Urinary bladder (tissue), 4 donors: ENCODE results near the gene CLIC1. TPM values are rescaled to one million over a fixed set of nuclear protein-coding genes. Genes with fewer than 3 reads are reported as not detected.

Source experiments
- DNase-seq: peaks from one replicate; pipeline ENCODE4 v3.0.0-alpha.2; 2015; ENCODE audit errors: extremely low spot score
- H3K27ac ChIP-seq: one replicate; pipeline ENCODE4 v1.5.1; 2013; ENCODE audit warnings: low read depth, mild to moderate bottlenecking, moderate library complexity
- H3K36me3 ChIP-seq: one replicate; pipeline ENCODE4 v1.6.1; 2013; ENCODE audit warnings: mild to moderate bottlenecking, moderate library complexity; ENCODE audit not compliant: insufficient read depth
- H3K4me1 ChIP-seq: one replicate; pipeline ENCODE4 v1.6.1; 2013; ENCODE audit warnings: mild to moderate bottlenecking, moderate library complexity; ENCODE audit not compliant: insufficient read depth
- H3K4me3 ChIP-seq: one replicate; pipeline ENCODE4 v1.5.1; 2013; ENCODE audit warnings: low read depth, low read length
- WGBS: extraction: QIAGEN DNeasy Blood & Tissue Kit; methylation state at CpG from one replicate; pipeline ENCODE4 v1.1.7; 2013; 5-methylcytosine and 5-hydroxymethylcytosine counted together
- polyA plus RNA-seq: library from polyadenylated mRNA; stranded (reverse); fragments of 200-250 nt; gene quantifications from one replicate; pipeline ENCODE4 v1.2.3, GENCODE V29; 2013
- total RNA-seq: library from RNA; depleted of rRNA; stranded (reverse); fragments of >200 nt; gene quantifications from one replicate; pipeline ENCODE4 v1.2.3, GENCODE V29; 2014
- donor health status: healthy with polysubstance abuse.
- donor health status: healthy.

The CLIC1 gene
- total and polyA plus RNA-seq, 2 donors, result 200 to 303 TPM

DNA sequence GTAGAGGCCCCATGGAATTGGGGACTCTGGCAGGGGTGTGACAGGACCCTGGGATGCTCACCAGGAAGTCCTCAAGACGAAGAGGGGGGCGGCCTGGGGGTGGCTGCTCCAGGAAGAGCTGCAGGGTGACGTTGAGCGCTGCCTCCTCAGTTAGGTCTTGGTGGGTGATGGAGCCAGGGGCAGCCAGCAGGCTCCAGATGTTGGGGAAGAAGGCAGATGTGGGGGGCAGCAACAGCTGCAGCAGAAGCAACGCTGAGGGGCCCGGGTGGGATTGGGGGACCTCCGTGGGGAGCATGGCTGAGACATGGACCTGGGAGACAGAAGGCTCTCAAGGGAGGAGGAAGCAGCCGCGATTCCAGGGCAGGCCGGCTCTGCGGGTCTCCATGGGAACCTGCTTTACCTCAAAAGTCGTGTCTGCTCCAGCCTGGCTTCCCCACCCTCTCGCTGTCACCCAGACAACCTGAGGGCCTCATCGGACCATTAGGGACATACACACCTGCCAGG lies 40.2 kb upstream of the CLIC1 start:
- no peak for DNase-seq
- Histone ChIP-seq H3K27ac (no peak overlapping the region), H3K4me1 (no peaks in the 10 kb centered on the region), H3K36me3 (no peaks in the 10 kb centered on the region), H3K4me3 (no peak overlapping the region)
- WGBS, result 38% methylated on average over 14 of the region's 14 CpGs

DNA sequence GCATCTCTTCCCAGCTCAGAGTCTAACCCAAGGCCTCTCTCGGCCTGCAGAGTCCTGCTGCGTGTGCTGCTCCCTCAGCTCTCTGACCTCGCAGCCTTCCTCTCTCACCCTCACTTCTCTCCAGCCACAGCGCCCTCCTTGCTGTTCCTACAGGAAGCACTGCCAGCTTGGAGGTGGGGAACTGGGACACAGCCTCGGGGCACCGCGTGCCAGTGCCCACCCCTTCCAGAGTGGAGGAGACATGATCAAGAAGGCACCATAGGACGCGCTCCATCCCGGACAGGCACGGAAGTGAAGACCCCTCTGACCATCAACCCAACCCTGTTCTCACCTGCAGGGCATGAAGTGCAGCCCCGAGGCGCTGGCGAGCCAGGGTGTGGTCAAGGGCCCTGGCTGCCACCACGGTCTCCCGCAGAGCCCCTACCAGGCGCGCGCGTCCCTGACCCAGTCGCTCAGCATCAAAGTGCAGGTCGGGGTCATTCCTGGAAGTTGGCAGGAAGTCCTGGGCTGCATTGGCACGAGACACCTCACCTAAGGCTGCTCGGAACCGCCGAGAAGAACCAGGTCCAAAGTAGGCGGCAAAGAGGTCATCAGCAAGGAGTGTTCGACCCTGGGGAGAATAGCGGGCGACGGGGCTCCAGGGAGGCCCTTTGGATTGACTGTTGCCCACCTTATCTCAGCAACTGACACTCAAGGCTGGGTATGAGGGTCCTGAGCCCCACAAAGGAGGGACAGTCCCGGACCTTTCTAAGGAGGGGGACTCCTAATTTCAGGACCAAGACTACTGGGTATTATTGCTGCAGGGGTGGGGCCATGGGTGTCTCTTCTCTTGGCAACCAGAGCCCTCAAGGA lies 39.5 kb upstream of the CLIC1 start:
- Histone ChIP-seq H3K36me3 (no peaks in the 10 kb centered on the region), H3K27ac (no peak overlapping the region), H3K4me3 (no peak overlapping the region), H3K4me1 (no peaks in the 10 kb centered on the region)
- 91% methylated on average over 32 of the region's 32 CpGs for WGBS
- DNase-seq, result no peak

DNA sequence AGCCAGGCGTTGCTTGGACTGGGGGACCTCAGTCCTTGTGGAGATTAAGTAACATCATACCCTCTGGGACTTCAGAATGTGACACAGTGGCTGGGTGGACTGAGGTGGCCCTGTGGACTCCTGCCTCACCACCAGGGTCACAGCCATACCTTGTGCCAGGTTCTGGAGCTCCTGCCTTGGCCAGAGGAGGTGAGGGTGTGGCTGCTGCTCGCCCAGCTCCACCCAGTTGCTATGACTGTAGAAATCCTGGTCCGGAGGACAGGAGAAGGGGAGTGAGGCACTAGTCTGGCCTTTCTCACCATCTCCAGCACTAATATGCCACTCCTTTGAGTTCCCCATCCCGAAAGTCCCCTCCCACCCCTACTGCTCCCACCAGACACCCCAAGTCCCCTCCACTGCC lies 38.9 kb upstream of the CLIC1 start:
- no peaks in the 10 kb centered on the region for H3K36me3 ChIP-seq
- DNase-seq, result no peak
- no peak overlapping the region for H3K4me3 ChIP-seq
- WGBS, result 86% methylated on average over 4 of the region's 4 CpGs
- no peaks in the 10 kb centered on the region for H3K4me1 ChIP-seq
- no peak overlapping the region for H3K27ac ChIP-seq

DNA sequence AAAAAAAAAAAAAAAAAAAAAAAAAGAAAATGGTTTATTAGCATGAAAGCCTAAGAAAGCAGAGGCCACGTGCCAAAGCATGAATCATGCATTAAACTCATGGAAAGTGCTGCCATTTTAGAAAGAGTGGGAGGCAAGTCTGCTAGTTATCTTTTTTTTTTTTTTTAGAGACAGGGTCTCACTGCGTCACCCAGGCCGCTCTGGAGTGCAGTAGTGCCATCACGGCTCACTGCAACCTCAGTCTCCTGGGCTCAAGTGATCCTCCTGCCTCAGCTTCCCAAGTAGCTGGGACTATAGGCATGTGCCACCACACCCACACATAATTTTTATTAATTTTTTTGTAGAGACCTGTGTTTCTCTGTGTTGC lies 35.6 kb upstream of the CLIC1 start:
- H3K4me1 ChIP-seq, result no peaks in the 10 kb centered on the region
- DNase-seq, result no peak
- 63% methylated on average over 4 of the region's 4 CpGs for WGBS
- H3K36me3 ChIP-seq, result no peaks in the 10 kb centered on the region
- H3K27ac ChIP-seq, result no peak overlapping the region
- no peak overlapping the region for H3K4me3 ChIP-seq

DNA sequence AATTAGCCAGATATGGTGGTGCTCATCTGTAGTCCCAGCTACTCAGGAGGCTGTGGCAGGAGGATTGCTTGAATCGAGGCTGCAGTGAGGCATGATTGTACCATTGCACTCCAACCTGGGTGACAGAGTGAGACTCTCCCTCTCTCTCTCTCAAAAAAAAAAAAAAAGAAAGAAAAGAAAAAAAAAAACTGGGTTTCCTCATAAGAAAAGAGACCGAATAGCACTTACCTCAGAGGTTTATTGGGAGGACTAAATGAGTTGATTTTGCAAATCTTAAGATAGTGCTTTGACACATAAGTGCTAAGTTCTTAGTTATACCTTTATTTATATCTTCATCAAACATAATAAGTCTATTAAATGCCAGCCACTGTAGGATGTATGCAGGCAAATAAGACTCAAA lies 34.5 kb upstream of the CLIC1 start:
- WGBS, result 88% methylated on average over 2 of the region's 2 CpGs
- DNase-seq, result no peak

DNA sequence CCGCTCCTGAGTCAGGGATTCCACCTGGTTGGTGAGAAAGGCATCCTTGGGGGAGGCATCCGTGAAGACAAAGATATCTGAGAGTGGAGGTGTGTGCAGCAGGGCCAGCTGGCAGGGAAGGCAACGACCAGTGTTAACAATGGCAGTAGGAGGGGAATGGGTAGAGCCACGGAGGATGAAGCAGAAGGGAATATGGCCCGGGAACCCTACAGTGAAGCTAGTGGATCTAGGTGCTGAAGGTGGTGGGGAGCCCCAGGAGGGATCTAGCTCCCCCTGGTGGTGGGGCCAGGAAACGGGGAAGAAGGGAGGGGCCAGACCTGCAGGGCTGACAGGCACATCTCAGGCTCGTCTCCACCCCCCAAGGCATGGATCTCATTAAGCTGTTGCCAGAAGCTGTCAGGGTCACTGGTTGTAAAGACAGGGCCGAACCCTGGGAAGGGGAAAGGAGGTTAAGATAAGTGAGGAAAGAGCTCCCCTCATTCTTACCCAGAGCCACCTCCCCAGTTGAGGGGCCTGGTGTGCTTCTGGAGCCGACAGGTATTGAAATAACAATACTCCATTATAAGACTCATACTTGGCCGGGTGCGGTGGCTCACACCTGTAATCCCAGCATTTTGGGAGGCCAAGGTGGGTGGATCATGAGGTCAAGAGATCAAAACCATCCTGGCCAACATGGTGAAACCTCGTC lies 33.5 kb upstream of the CLIC1 start:
- WGBS, result 57% methylated on average over 12 of the region's 12 CpGs
- no peak overlapping the region for H3K4me3 ChIP-seq
- no peaks in the 10 kb centered on the region for H3K4me1 ChIP-seq
- DNase-seq, result no peak
- no peak overlapping the region for H3K27ac ChIP-seq
- no peaks in the 10 kb centered on the region for H3K36me3 ChIP-seq

More for the DNA sequence above, 34.5 kb upstream of the CLIC1 start:
- H3K27ac ChIP-seq, result no peak overlapping the region
- no peak overlapping the region for H3K4me3 ChIP-seq
- no peaks in the 10 kb centered on the region for H3K36me3 ChIP-seq
- H3K4me1 ChIP-seq, result no peaks in the 10 kb centered on the region

DNA sequence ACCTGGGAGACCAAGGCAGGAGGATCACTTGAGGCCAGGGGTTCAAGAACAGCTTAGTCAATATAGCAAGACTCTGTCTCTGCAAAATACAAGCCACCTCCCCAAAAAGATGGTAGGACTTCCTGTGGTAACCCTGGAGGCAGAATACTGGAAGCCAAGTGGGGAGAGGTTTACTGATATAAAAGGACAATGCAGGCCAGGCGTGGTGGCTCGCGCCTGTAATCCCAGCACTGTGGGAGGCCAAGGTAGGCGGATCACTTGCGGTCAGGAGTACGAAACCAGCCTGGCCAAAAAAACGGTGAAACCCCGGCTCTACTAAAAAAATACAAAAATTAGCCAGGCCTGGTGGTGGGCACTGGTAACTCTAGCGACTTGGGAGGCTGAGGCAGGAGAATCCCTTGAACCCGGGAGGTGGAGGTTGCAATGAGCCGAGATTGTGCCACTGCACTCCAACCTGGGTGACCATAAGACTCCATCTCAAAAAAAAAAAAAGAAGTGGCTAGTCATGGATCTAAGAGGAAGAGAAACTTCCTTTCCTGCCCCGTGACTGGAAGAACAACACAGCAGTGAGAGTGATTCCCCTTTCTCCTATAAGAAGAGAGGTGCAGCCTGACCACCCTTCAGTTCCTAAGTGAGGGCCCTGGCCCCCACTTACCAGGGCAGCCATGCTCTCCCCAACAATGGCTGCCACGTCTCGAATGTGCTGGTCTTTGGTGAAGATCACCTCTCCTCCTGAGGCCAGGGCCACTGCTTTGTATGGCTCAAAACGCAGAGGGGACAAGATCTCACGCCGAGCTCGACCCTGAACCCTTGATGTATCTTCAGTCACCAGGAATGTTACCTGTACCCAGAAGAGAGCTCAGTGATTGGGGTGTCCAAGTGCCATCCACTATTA lies 32.3 kb upstream of the CLIC1 start:
- Histone ChIP-seq H3K36me3 (no peaks in the 10 kb centered on the region), H3K4me3 (no peak overlapping the region), H3K27ac (no peak overlapping the region), H3K4me1 (no peaks in the 10 kb centered on the region)
- DNase-seq, result no peak
- WGBS, result 91% methylated on average over 18 of the region's 18 CpGs

DNA sequence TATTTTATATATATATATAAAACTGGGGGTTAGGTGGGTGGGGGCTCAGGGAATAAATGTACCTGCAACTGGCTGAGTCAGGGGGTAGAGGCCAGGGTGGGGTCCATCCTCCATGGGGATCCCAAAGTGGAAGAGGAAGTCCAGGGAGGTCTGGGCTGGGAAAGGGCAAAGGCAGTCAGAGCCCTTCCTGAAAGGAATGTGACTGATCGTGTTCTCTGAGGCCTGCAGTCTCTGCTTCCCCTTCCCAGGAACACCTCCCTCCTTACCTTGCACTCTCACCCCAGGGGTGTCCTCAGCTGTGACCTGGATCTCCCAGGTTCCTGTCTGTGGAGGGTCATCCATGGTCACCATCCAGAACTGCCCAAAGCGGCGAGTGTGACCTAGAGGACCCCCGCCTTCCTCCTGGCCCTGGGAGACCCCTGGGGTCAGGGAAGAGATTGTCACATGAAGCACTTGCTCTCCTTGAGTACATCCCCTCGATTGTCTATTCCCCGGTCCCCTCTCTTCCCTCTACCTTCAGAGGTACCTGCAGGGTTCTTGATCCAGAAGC lies 30.8 kb upstream of the CLIC1 start:
- Histone ChIP-seq H3K27ac (no peak overlapping the region), H3K4me1 (no peaks in the 10 kb centered on the region), H3K36me3 (no peaks in the 10 kb centered on the region), H3K4me3 (no peak overlapping the region)
- no peak for DNase-seq
- 77% methylated on average over 6 of the region's 6 CpGs for WGBS

DNA sequence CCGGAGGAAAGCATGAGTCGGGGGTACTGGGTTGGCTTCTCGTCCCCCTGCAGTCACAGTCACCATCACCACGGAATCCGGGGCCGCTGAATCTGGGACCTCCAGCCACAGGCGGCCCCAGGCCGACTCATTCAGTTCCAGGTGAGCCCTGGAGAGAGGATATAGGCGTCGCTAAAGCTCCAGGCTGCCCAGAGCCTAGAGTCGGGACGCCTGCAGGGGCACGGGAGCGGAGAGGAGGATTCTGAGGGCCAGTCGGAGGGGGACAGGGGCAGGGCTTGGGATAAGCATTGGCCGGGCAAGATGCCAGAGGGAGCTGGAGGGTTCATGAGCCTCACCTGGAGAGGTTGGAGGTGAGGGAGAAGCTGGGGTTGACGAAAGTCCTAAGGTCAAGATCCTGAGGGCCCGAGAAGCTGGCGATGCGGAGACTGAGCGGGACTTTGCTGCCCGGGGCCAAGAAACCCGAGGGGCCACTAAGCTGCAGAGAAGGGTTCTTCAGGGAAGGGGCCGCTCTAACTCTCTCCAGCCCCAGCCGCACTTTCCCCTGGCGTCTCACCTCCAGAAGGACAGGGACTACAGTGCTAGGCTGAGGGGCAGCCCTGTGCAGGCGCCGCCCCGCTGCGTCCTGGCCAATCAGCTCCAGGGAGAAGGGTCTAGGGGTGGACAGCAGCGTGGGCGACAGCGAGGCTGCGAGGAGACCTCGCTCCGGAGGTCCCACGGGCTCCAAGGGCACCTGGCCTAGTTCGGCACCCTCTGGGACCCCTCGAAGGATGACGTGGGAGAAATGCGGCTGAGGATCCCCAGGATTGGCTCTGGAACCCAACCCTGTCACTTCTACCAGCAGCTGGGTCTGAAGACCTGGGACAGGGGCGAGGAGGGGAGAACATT lies 29.8 kb upstream of the CLIC1 start:
- Histone ChIP-seq H3K4me3 (peak overlapping the region; percentile 2), H3K36me3 (no peaks in the 10 kb centered on the region), H3K4me1 (no peaks in the 10 kb centered on the region), H3K27ac (no peak overlapping the region)
- 32% methylated on average over 42 of the region's 42 CpGs for WGBS
- DNase-seq, result no peak

DNA sequence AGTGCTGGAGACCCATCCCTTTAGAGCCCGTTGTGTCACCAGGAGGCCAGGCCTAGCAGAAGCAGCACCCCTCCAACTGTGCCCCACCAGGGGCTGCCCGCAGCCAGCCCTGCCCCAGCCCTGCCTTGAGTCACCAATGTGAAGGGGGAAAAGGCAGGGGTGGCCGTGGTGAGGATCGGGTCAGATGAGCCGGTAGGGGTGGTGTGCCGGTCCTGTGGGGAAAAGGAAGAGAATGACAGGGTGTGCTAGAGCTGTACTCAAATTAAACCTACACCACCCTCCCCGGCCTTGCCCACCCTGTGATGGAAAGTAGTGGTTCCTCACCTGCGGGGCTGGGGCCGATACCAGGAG lies 29.2 kb upstream of the CLIC1 start:
- Histone ChIP-seq H3K4me1 (no peaks in the 10 kb centered on the region), H3K36me3 (no peaks in the 10 kb centered on the region), H3K4me3 (no peak overlapping the region), H3K27ac (no peak overlapping the region)
- WGBS, result 88% methylated on average over 9 of the region's 9 CpGs
- no peak for DNase-seq

DNA sequence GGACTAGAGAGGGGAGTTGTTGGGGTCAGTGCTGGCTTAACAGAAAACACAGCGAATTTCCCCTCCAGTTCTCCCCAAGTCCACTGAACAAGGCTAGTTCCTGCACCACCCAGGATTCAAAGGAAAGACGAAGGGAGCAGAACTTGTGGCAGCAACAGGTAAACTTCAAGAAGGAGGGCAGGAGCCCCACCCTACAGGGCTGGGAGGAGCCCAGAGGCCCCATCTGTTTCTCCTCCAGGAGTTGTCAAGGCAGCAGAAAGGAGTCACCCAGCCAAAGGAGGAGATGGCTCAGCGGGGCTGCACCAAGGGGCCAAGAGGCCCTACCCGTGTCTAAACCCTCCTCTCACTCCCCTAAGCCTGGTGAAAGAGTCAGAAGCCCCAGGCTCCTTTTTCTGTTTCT lies 27.9 kb upstream of the CLIC1 start:
- H3K4me3 ChIP-seq, result no peak overlapping the region
- WGBS, result 66% methylated on average over 4 of the region's 4 CpGs
- H3K27ac ChIP-seq, result no peak overlapping the region
- no peak for DNase-seq
- no peaks in the 10 kb centered on the region for H3K36me3 ChIP-seq
- no peaks in the 10 kb centered on the region for H3K4me1 ChIP-seq

DNA sequence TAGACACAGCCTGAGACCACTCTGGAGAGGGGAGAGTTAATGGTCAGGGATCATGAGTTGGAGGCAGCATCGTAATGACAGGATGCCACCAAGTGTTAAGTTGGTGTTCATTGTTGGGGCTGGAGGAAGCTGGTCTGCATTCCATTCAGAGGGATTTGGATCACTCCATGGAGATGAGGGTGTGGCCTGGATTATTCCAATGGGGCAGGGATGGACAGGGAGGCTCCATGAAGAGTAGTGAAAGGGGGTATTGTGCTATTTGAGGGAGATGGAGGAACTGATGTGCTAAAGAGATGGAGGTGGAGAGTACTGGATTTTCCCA lies 27.2 kb upstream of the CLIC1 start:
- H3K27ac ChIP-seq, result no peak overlapping the region
- WGBS, result 14% methylated on average over 1 of the region's 1 CpG
- no peak for DNase-seq

More for the DNA sequence above, 27.2 kb upstream of the CLIC1 start:
- no peak overlapping the region for H3K4me3 ChIP-seq
- H3K4me1 ChIP-seq, result no peaks in the 10 kb centered on the region
- no peaks in the 10 kb centered on the region for H3K36me3 ChIP-seq
